Measurements from ENCODE around the gene C16orf96.

C16orf96 gene

GRCh38 chr16:4602331-4602730, 46.2 kb downstream of the C16orf96 start:
- DNase-seq, result no peak

DNA sequence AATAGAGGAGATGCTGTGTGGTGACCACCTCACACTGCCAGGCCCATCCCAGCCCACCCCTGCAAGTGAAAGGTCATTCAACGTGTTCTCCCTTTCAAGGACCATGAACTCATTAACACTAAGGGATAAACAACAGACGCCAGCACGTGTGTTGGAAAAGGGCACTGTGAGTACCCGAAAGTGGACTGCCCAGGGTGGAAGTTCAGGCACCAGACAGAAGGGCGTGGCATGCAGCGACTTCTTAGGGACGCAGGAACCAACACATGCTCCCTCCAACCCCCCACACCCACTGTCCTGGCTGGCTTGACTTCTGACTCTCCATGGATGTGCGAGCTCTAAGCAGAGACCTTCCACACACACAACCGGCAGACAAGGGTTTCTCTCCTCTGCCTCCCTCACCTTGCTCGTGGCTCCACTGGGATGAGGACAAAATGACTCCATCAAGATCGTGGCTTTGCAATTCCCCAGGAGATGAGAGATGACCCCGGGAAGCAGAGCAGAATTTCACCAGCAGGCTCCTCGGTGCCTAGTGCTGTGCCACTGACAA, 47.6 kb downstream of the C16orf96 start:
- no peak for DNase-seq

DNA sequence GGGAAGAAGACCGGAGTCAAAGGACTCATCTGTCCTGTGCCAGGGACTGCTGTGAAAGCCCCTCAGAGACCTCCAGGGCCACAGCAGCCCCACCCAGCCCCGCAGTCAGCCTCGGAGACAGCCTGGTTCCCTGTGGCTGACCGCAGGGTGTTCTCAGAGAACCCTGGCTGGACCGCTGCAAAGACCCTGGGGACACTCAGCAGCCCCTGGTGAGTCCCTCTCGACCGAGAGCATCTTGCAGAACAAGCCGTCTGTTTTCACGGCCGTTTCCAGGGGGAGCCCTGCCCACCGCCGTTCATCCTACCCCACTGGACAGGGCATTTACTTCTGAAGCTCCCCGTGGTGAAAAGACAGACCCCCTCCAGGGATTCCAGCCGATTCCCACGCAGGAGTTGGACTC, 48.3 kb downstream of the C16orf96 start:
- no peak for DNase-seq

- no peak for DNase-seq
Measured at GRCh38 chr16:4606354-4606753, 50.2 kb downstream of the C16orf96 start.

GRCh38 chr16:4607841-4608703, 51.9 kb downstream of the C16orf96 start:
- DNase-seq, result no peak

GRCh38 chr16:4608704-4608980, 52.5 kb downstream of the C16orf96 start:
- no peak for DNase-seq

DNA sequence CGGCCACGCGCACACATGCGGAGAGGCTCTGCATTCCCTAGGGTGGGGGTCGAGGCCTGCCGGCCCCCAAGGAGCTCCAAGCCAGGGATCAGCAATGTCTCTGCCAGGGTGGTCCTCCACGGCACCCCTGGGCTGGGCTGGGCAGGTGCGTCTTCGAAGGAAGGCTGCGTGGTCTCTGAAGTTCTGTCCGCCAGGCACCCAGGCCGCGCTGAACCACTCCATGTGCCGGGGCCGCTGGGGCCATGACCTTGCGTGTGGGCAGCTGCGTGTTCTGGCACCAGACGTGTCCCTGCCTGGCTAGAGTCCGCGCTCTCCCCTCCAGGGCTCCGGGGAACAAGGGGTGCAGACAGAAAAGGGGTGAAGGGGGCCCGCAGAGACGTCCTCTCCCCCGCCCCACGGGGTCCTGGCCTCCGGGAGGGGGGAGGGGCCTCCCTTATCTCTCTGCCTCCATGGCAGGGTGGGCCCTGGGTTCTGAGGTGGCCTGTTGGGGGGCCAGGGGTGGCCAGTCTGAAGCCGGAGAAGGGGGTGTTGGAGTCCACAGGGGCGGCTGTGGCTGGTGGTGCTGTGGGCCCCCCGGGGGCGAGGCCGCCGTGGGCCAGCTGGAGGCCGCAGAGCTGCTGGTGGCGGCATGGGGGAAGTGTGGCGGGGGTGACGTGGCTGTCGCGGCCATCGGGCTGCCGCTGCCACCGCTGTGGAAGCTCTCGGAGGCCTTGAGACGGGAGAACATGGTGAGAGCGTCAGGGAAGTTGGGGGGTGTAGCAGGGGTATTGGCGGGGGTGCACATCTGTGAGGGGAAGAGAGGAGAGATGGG, 53.3 kb downstream of the C16orf96 start:
- DNase-seq, result no peak

DNA sequence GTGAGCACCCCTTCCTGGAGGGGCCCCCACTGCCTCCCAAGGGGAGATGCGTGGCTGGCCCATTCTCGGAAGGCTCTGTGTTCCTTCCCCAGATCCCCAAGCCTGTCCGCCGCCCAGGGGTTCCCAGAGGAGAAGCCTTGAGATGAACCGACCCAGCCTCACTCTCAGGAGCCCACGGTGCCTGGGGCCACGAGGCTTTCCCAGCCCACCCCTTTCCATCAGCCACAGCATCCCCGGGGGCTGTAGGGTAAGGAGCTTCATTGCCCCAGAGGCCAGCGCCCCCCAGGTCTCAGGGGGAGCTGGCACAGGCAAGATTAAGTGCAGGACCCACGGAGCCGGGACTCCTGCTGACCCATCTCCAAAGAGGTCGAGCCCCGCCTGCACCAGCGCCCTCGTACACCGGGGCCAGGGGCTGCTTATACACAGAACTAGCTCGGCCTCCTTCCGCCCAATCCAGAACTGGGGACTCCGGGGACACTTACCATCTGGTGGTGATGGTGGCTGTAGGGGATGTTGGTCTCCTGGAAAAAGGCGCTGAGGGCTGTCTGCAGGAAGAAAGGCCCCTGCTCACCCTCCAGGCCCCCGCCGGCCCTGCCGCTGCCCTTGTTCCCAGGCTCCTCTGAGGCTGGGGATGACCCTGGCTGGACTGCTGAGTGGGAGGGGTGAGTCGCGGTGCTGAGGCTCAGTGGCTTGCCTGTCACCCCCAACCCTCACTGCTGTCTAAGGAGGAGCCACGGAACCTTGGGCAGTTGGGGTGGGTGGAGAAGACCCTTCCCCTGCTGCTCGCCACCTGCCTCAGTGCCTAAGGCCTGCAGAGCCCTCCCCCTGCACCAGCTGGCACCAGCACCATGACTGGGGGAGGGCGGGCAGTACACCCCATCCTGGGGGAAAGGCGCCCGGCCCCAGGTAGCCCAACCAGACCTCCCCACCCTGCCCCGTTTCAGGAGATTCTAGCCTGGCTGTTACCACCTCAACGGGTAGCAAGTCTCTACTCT, 54.2 kb downstream of the C16orf96 start:
- DNase-seq, result no peak

DNA sequence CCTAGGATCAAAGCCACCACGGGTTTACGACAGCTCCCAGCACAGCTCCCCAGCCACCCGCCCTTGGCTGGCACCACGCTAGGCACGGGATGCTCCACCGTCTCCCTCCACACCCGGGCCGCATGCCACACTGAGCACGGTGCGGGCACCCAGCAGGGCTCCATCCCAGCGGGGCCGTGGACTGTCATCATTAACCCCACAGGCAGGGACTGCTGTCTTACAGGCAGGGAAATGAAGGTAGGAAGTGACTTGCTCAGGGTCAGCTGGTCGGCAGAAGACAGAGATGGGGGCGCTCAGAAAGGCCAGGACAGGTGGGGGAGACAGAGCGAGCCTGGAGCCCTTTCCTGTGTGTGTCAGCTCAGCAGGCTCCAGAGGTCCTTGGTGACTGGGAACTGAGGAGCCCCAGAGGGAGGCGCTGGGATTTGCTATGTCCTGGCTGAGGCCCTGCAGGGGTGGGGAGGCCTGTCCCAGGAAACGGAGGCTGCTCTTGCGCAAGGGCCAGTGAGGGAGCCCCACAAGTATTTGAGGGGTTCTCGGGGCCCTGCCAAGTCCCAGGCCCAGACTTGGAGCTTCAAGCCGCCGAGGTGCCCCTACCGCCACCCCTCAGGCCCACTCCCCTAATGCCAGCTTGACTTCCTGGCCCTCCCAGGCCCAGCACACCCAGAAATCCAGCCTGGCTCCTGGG, 55.3 kb downstream of the C16orf96 start:
- no peak for DNase-seq

GRCh38 chr16:4612474-4612931, 56.4 kb downstream of the C16orf96 start:
- DNase-seq, result no peak

GRCh38 chr16:4612977-4613635, 57.0 kb downstream of the C16orf96 start:
- no peak for DNase-seq

- DNase-seq, result no peak
Measured at GRCh38 chr16:4613636-4614570, 57.8 kb downstream of the C16orf96 start.

GRCh38 chr16:4614571-4615383, 58.6 kb downstream of the C16orf96 start, which contains the start of gene UBALD1:
UBALD1 (minus strand) TSS chr16:4614888; CDS start chr16:4614797, 91 bp downstream.
- peak; percentile 4 to 34 for DNase-seq

- no peak for DNase-seq
Measured at GRCh38 chr16:4615384-4616046, 59.4 kb downstream of the C16orf96 start.

DNA sequence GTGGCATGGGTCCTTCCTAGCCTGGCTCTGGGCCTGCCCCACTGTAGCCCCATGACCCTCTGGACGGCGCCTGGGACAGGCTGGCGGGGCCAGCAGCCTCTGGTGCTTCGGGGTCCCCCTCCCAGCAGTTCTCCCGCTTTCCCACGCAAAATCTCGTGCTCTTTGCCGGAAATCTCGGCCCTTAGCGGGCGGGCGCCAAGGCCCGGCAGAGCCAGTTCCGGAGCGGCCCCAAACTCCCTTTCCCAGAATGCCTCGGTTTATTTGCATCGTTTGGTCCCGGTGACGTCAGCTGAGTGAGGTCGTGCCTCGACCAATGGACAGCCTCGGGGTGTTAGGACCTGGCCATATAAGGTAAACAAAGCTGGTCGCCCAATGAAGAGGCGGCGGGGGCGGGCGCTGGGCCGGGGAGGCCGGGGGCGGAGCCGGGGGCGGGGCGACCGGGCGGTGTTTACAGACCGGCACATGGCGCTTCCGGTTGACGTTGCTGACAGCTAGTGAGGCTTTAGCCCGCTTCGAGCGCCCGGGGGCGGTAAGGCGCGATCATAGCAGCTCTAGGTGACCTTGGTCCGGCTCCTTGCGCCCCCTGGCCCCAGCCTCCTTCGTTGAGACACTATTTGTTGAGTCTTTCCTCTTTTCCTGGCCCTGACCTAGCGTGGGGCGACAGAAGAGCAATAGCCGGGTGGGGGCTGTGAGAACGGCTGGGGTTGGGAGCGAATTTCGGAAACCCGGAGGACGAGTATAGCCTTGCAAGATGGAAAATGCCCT, 60.1 kb downstream of the C16orf96 start:
- peak; percentile 87 to 93 for DNase-seq

DNA sequence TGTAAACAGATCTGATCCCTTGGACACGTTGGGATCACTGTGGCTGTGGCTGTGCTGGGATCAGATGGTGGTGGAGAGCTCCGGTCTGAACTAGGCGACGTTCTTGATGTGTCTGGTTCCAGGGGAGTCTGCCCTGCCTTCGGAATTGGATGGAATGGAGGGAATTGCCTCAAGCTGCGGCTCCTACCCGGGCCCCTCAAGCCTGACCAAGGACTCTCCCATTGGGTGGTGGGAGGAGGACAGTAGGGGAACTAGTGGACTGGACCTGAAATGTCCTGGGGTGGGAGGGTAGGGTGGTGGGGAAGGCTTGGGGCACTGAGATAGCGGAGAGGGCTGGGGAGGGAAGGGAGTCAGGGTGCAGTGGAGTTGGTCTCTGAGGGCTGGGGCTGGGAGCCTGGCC, 61.7 kb downstream of the C16orf96 start:
- no peak for DNase-seq

DNA sequence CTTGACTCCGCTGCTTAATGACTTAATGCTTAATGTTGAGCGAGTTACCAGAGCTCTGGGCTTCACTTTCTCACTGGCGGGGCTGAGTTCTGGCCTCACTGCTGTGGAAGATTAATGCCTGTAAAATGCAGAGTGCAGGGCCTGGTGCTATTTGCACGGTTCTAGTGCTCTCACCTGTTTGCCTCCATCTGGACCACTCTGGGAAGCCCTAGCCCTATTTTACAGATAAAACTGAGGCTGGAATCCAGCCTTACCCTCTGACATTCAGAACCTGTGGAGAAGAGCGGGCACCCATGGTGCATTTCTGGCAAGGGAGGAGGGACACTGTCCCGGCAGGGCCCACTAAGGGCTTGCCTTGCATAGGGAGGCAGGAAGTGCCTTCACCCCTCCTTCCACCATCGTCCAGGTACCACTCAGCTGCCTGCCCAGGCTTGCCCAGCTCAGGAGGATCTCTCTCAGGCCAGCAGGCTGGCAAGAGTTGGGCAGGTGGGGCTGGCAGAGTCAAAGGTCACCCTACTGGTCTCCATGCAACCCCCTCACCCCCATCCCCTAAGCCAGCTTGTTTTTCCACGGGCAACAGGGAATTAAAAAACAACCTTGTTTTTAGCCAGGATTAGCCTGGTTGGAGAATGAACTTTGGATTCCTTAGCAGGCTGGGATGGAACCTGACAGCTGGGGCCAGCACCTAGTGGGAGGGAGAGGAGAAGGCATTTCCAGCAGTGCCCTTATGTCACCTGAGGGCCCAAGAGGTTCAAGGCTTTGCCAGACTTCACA, 62.7 kb downstream of the C16orf96 start:
- DNase-seq, result no peak
